GM10847 (cell line): Measurements from ENCODE around the gene LRP10.

Experiments used
- POLR2A ChIP-seq: IDR thresholded peaks from 2 replicates; pipeline ENCODE4 v1.6.1; 2011; ENCODE audit not compliant: insufficient read length; ENCODE audit errors: extremely low read depth

The LRP10 gene

GRCh38 chr14:22887260-22887989, 15.9 kb downstream of the LRP10 start:
- no peak for TF ChIP-seq POLR2A

- peak; percentile 39 for TF ChIP-seq POLR2A
Observed at GRCh38 chr14:22887990-22888378, 16.4 kb downstream of the LRP10 start.

- TF ChIP-seq POLR2A = no peak
Observed at GRCh38 chr14:22888662-22889061, 17.1 kb downstream of the LRP10 start.

DNA sequence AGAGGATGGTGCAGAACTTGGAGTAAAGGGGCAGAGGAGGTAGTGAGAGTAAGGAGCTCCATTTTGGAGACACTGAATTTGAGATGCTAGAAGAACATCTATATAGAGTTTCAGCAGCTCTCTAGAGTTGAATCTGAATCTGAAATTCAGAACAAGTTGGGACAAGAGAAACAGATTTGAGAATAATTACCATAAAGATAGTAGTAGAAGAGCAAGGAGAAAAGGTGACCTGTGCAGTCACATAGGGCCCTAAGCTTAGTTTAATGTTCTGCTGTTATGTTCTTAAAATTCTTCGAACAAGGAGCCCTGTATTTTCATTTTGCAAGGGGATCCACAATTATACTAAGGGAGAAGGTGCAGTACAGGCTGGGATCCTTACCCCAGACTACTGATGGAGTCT, 18.9 kb downstream of the LRP10 start:
- TF ChIP-seq POLR2A = no peak

GRCh38 chr14:22892488-22892887, 20.9 kb downstream of the LRP10 start:
- TF ChIP-seq POLR2A = no peak

- TF ChIP-seq POLR2A = no peak
Observed at GRCh38 chr14:22893706-22894105, 22.2 kb downstream of the LRP10 start.

GRCh38 chr14:22895402-22895801, 23.9 kb downstream of the LRP10 start:
- TF ChIP-seq POLR2A = no peak

GRCh38 chr14:22896356-22896755, 24.8 kb downstream of the LRP10 start:
- TF ChIP-seq POLR2A = no peak

DNA sequence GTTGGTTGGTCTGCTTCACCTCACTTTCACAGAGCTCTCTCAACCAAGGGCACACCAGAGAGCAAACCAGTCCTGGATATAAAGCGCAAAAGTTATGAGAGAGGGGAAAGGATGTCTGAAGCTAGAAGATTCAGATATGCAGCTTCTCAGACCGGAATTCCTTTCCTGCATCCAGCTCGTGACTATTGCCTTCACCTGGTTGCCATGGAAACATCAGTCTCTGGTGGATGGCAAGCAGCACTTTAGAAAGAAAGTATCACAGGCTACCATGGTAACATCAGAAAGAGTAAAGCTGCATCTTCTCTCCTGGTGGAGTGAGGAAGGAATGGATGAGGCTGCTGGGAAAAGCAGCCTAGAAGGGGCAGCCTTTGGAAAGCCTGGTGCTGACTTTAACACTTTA, 25.2 kb downstream of the LRP10 start:
- no peak for TF ChIP-seq POLR2A

DNA sequence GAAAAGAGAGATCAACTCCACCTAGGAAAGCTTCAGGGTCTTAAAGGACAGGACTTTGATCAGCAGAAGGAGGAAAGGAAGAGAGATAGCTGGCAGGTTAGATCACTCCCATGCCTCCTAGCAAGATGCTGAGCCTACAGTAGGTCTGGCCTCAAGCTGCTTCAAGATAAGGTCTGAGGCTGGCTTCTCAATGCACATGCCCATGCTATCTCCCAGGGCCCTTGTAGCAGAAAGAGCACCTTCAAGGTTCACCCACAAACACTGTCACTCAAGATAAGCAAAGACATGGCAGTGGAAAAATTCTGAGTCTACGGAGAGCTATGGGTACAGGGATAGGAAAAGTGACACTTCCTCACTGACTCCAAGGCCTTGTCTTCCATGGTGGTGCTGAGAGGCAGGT, 25.8 kb downstream of the LRP10 start:
- no peak for TF ChIP-seq POLR2A

DNA sequence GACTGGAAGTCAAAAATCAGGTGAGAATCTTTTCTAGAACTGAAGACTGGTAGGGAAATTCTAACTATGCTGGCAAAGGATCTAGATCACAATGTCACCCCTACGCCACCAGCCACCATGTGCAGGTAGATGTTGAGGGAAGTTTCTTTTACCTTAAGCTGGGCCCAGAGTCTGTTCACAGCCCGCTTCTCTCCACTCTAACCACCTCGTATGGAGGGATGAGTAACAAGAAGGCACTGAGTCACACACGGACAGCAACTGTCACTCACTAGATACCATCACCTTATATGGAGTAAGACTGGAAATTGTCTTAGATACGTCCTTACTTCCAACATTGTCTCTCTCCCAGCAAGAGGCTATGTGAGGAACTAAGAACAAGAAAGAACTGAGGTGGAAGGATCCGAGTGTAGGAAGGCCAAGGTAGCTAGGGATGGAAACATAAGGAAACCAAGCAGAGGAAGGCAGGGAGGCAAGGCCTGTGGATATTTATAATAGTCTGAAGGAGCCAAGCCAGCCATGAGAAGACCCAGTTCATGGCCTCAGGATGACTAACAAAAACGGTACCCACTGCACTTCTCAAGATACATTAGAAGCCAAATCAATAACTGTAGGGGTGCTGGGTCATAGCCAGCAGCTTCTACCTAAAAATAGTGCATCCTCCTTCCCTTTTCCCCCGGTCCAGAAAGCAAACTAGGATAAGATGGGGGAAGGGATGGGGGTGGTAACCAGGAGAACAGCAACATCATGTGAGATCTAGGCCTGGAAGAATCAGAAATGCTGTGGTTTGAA, 27.0 kb downstream of the LRP10 start:
- no peak for TF ChIP-seq POLR2A

DNA sequence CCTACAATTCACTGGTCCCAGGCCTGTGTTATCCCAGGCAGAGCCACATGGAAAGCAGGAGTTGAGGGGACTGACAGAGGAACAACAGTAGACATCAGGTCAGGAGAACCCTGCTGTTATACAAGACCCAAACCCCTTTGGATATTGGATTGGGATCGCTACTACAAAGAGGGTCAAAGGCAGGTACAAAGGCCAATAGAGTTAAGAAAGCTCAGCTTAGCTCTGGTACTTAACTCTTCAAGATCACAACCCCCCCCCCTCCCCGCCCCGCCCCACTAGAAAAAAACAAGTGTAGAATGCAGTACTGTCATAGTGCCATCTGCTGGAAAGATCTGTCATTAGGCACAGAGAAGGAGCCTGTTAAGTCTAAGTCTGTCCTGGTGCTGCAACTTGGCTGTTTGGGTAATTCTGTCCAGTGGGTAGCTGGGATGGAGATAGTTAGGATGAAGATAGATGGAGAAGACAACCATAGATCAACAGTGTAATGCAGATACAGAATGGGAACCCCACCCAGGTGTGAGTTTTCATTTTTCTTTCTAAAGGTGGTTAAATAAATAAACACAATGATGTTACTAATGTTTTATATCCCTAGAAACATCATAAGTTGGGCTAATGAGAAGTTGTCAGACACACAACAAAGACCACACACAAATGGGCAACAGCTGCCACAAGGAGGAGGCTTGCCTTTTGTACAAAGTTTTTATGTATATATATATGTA, 28.7 kb downstream of the LRP10 start:
- no peak for TF ChIP-seq POLR2A

GRCh38 chr14:22901799-22902198, 30.3 kb downstream of the LRP10 start:
- no peak for TF ChIP-seq POLR2A

GRCh38 chr14:22903742-22904087, 32.2 kb downstream of the LRP10 start:
- no peak for TF ChIP-seq POLR2A

DNA sequence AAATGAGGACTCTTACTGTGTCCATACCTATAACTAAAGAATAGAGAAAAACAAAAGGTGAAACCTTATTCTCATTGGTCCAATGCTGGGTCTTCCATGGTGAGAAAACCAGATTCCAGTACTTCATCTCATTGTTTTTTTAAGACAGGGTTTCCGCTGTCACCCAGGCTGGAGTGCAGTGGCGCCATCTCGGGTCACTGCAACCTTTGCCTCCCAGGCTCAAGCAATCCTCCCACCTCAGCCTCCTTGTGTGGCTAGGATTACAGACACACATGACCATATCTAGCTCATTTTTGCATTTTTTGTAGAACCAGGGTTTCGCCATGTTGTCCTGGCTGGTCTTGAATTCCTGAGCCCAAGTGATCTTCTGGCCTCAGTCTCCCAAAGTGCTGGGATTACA, 34.1 kb downstream of the LRP10 start:
- no peak for TF ChIP-seq POLR2A

GRCh38 chr14:22906073-22906472, 34.5 kb downstream of the LRP10 start:
- no peak for TF ChIP-seq POLR2A
